WTC11 (cell line): ENCODE results near the gene ZNF57. TPM values are rescaled to one million over a fixed set of nuclear protein-coding genes. Genes with fewer than 3 reads are reported as not detected.

Experiments used
- ATAC-seq: fragments of 200-7000 bp; cut with Tn5 transposase; 2 replicates; pipeline ENCODE4 v1.10.0; 2021; ENCODE audit warnings: mild to moderate bottlenecking, moderate library complexity
- CTCF ChIA-PET: fragments of 300-600 bp; sonication (Branson Sonifier 250); formaldehyde crosslinking; loops from one replicate; lab custom pipeline; 2021; ENCODE audit warnings: antibody characterized with exemption; lab: Charles Lee
- POLR2A ChIA-PET: fragments of 350-600 bp; sonication (Branson Sonifier 250); formaldehyde crosslinking; loops from one replicate; lab custom pipeline; 2021; ENCODE audit warnings: antibody characterized with exemption; lab: Charles Lee
- DNase-seq: peaks from one replicate; pipeline ENCODE4 v3.0.0; 2021; ENCODE audit warnings: low spot score
- H3K27ac Mint-ChIP-seq: 2 replicates; pipeline ENCODE4 v1.8.0; 2021; ENCODE audit warnings: mixed read lengths
- H3K27me3 Mint-ChIP-seq: 2 replicates; pipeline ENCODE4 v1.8.0; 2021; ENCODE audit warnings: low read depth, mild to moderate bottlenecking, moderate library complexity, mixed read lengths
- H3K36me3 Mint-ChIP-seq: 2 replicates; pipeline ENCODE4 v1.8.0; 2021; ENCODE audit warnings: mixed read lengths
- H3K4me1 Mint-ChIP-seq: 2 replicates; pipeline ENCODE4 v1.8.0; 2022; ENCODE audit warnings: mixed read lengths
- H3K4me3 Mint-ChIP-seq: 2 replicates; pipeline ENCODE4 v1.8.0; 2021; ENCODE audit warnings: mild to moderate bottlenecking, moderate library complexity, mixed read lengths
- H3K9me3 Mint-ChIP-seq: 2 replicates; pipeline ENCODE4 v1.8.0; 2021; ENCODE audit warnings: mixed read lengths
- CREB1 ChIP-seq: sonication (generic); formaldehyde crosslinking; IDR thresholded peaks from 2 replicates; pipeline ENCODE4 v1.8.0; 2023; ENCODE audit warnings: mild to moderate bottlenecking, missing genetic modification reagents
- FOXJ3 ChIP-seq: sonication (generic); formaldehyde crosslinking; IDR thresholded peaks from 2 replicates; pipeline ENCODE4 v1.9.0; 2021; ENCODE audit warnings: missing genetic modification reagents, mild to moderate bottlenecking, borderline replicate concordance
- GABPB1 ChIP-seq: sonication (generic); formaldehyde crosslinking; IDR thresholded peaks from 2 replicates; pipeline ENCODE4 v1.8.1; 2023; ENCODE audit warnings: mild to moderate bottlenecking, missing genetic modification reagents
- MYBL2 ChIP-seq: sonication (generic); formaldehyde crosslinking; IDR thresholded peaks from 2 replicates; pipeline ENCODE4 v1.8.1; 2023; ENCODE audit warnings: mild to moderate bottlenecking, moderate library complexity, missing genetic modification reagents
- NFYB ChIP-seq: sonication (generic); formaldehyde crosslinking; conservative IDR thresholded peaks from 2 replicates; pipeline ENCODE4 v1.8.0; 2022; ENCODE audit warnings: low read depth, missing genetic modification reagents
- NR2C2 ChIP-seq: sonication (generic); formaldehyde crosslinking; IDR thresholded peaks from 2 replicates; pipeline ENCODE4 v1.8.0; 2022; ENCODE audit warnings: mild to moderate bottlenecking, missing genetic modification reagents
- NR3C1 ChIP-seq: sonication (generic); formaldehyde crosslinking; conservative IDR thresholded peaks from 2 replicates; pipeline ENCODE4 v1.8.1; 2023; ENCODE audit warnings: low read depth, mild to moderate bottlenecking, missing genetic modification reagents
- RORB ChIP-seq: fragments of 250-450 bp; sonication (Bioruptor Pico); IDR thresholded peaks from 2 replicates; pipeline ENCODE4 v1.9.0; 2021; ENCODE audit warnings: mild to moderate bottlenecking
- SMAD3 ChIP-seq: sonication (generic); formaldehyde crosslinking; IDR thresholded peaks from 2 replicates; pipeline ENCODE4 v1.8.0; 2022; ENCODE audit warnings: missing genetic modification reagents, mild to moderate bottlenecking, borderline replicate concordance
- SMAD4 ChIP-seq: sonication (generic); formaldehyde crosslinking; IDR thresholded peaks from 2 replicates; pipeline ENCODE4 v1.8.0; 2022; ENCODE audit warnings: mild to moderate bottlenecking, missing genetic modification reagents
- TEAD1 ChIP-seq: sonication (generic); formaldehyde crosslinking; IDR thresholded peaks from 2 replicates; pipeline ENCODE4 v1.8.0; 2022; ENCODE audit warnings: mild to moderate bottlenecking, missing genetic modification reagents
- ZNF263 ChIP-seq: sonication (generic); formaldehyde crosslinking; IDR thresholded peaks from 2 replicates; pipeline ENCODE4 v1.8.1; 2022; ENCODE audit warnings: low read depth, mild to moderate bottlenecking, moderate library complexity, missing genetic modification reagents
- ZNF396 ChIP-seq: fragments of 250-450 bp; sonication (Bioruptor Pico); IDR thresholded peaks from 2 replicates; pipeline ENCODE4 v1.8.0; 2021; ENCODE audit warnings: mild to moderate bottlenecking, moderate library complexity, borderline replicate concordance
- ZNF423 ChIP-seq: fragments of 250-450 bp; sonication (Bioruptor Pico); IDR thresholded peaks from 2 replicates; pipeline ENCODE4 v2.1.2; 2022; ENCODE audit warnings: mild to moderate bottlenecking, moderate library complexity
- total RNA-seq: library from RNA; stranded (reverse); gene quantifications from 3 replicates; pipeline ENCODE4 v1.2.3, GENCODE V29; 2021
- TF ChIP-seq, protein P1 (sequence below): sonication (generic); formaldehyde crosslinking; IDR thresholded peaks from 2 replicates; pipeline ENCODE4 v1.8.1; 2023; ENCODE audit warnings: mild to moderate bottlenecking, missing genetic modification reagents, moderate library complexity
- TF ChIP-seq, protein P2 (sequence below): sonication (generic); formaldehyde crosslinking; IDR thresholded peaks from 2 replicates; pipeline ENCODE4 v1.8.1; 2023; ENCODE audit warnings: mild to moderate bottlenecking, missing genetic modification reagents
- TF ChIP-seq, protein P3 (sequence below): sonication (generic); formaldehyde crosslinking; IDR thresholded peaks from 2 replicates; pipeline ENCODE4 v1.8.1; 2023; ENCODE audit warnings: mild to moderate bottlenecking, missing genetic modification reagents
- TF ChIP-seq, protein P4 (sequence below): fragments of 250-450 bp; sonication (Bioruptor Pico); IDR thresholded peaks from 2 replicates; pipeline ENCODE4 v2.1.2; 2022; ENCODE audit warnings: mild to moderate bottlenecking, moderate library complexity
- TF ChIP-seq, protein P5 (sequence below): fragments of 250-450 bp; sonication (Bioruptor Pico); IDR thresholded peaks from 2 replicates; pipeline ENCODE4 v1.8.0; 2021; ENCODE audit warnings: mild to moderate bottlenecking
- TF ChIP-seq, protein P6 (sequence below): sonication (generic); formaldehyde crosslinking; IDR thresholded peaks from 2 replicates; pipeline ENCODE4 v1.8.1; 2022; ENCODE audit warnings: low read depth, missing genetic modification reagents, borderline replicate concordance
- TF ChIP-seq, protein P7 (sequence below): sonication (generic); formaldehyde crosslinking; IDR thresholded peaks from 2 replicates; pipeline ENCODE4 v1.8.1; 2022; ENCODE audit warnings: mild to moderate bottlenecking, missing genetic modification reagents, moderate library complexity, borderline replicate concordance

Gene ZNF57
- total RNA-seq, 1 experiment from 2014 or later, result 8.9 TPM

DNA sequence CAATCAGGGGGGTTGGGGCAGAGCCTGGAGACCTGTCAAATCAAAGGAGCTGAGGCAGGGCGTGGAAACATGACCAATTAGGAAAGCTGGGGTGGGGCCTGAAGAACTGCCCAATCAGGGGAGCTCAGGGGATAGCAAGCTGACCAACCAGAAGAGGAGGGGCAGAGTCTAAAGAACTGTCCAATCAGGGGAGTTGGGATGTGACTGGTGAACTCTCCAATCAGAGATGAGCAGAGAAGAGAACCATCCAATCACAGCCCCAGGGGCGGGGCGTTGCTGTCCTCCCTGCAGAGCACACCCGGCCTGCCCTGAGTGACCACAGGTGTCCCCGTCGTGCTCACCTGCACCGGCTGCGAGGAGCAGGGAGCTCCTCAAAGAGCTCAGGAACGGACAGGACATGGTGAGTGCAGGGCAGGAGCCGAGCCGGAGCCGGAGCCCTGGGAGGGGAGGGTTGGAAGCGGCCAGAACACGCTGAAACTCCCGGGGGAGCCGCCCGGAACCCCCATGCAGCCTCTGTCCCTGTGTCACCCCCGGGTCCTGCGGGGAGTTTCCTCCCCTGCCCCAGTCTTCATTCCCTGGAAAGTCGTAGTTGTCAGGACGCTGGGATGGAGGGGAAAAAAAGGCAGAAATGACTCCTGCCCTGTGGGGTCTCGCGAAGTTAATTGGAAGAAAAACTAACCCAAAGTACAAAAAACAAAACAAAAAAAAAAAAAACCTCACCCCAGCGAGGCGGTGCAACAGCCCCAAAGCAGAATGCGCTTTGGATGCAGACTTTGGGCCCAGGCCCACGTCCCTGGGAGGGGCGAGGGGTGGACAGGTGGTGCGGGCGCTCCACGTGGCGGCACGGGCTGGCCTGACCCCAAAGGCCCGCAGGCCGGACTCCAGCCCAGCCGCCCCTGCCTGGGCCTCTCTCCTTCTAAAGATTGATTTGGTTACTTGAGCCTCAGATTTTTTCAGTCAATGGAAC is 33.4 kb upstream of the ZNF57 start, which contains the start of gene ZNF556:
Gene ZNF556 (plus strand): TSS at position 311 of the 967 bp plus-strand sequence. CDS start 87 bp downstream, at position 398.
- DNase-seq (no peak), ATAC-seq (peak; percentile 30)
- no peak within 1 kb of the TSS for H3K27ac Mint-ChIP-seq
- no peaks in the 10 kb centered on the region for H3K4me1 Mint-ChIP-seq
- POLR2A ChIA-PET, result interaction anchor here (0.6 kb wide), 1 partner anchor 64 kb away, joined by 7 read pairs; no protein-coding TSS in a partner anchor
- no peak within 1 kb of the TSS for H3K4me3 Mint-ChIP-seq
- peaks cover 60% of the 10 kb centered on the region for H3K9me3 Mint-ChIP-seq
- H3K36me3 Mint-ChIP-seq, result peaks cover 34% of the 10 kb centered on the region
- TF ChIP-seq, protein P1, sequence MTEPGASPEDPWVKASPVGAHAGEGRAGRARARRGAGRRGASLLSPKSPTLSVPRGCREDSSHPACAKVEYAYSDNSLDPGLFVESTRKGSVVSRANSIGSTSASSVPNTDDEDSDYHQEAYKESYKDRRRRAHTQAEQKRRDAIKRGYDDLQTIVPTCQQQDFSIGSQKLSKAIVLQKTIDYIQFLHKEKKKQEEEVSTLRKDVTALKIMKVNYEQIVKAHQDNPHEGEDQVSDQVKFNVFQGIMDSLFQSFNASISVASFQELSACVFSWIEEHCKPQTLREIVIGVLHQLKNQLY (CRISPR knock-in tag), result no peak
- TF ChIP-seq GABPB1 (CRISPR knock-in tag) (peak; percentile 9; the same call in 1 of the 2 replicates), NFYB (peak; percentile 68)
- peaks cover 20% of the 10 kb centered on the region for H3K27me3 Mint-ChIP-seq
- CTCF ChIA-PET, result interaction anchor here (0.5 kb wide), 1 partner anchor 599 kb away, joined by 4 read pairs; no protein-coding TSS in a partner anchor

DNA sequence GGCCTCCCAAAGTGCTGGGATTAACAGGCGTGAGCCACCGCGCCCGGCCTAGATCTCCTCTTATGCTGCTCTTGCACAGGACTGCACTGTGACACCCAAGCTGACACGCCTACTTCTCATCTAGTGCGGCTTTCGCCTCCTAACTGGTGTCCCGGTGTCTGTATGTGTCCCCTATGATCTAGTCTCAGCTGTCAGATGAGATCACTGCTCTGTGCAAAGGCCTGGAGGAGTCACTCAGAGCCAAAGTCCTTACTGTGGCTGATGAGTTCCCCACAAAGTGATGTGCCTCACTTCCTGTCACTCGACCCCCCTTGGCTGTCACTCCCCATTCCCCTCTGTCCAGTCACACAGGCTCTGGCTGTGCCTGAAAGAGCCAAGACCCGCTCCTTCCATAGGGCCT is 31.1 kb upstream of the ZNF57 start:
- Mint-ChIP-seq H3K27ac (no peak overlapping the region), H3K4me3 (no peak overlapping the region), H3K9me3 (peaks cover 53% of the 10 kb centered on the region), H3K27me3 (peaks cover 18% of the 10 kb centered on the region), H3K4me1 (no peaks in the 10 kb centered on the region), H3K36me3 (peaks cover 35% of the 10 kb centered on the region)
- no peak for DNase-seq
- ChIA-PET CTCF (no interaction called here), POLR2A (no interaction called here)
- no peak for ATAC-seq
- TF ChIP-seq, protein P2, sequence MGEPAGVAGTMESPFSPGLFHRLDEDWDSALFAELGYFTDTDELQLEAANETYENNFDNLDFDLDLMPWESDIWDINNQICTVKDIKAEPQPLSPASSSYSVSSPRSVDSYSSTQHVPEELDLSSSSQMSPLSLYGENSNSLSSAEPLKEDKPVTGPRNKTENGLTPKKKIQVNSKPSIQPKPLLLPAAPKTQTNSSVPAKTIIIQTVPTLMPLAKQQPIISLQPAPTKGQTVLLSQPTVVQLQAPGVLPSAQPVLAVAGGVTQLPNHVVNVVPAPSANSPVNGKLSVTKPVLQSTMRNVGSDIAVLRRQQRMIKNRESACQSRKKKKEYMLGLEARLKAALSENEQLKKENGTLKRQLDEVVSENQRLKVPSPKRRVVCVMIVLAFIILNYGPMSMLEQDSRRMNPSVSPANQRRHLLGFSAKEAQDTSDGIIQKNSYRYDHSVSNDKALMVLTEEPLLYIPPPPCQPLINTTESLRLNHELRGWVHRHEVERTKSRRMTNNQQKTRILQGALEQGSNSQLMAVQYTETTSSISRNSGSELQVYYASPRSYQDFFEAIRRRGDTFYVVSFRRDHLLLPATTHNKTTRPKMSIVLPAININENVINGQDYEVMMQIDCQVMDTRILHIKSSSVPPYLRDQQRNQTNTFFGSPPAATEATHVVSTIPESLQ (CRISPR knock-in tag), result no peak
- TF ChIP-seq, protein P3, sequence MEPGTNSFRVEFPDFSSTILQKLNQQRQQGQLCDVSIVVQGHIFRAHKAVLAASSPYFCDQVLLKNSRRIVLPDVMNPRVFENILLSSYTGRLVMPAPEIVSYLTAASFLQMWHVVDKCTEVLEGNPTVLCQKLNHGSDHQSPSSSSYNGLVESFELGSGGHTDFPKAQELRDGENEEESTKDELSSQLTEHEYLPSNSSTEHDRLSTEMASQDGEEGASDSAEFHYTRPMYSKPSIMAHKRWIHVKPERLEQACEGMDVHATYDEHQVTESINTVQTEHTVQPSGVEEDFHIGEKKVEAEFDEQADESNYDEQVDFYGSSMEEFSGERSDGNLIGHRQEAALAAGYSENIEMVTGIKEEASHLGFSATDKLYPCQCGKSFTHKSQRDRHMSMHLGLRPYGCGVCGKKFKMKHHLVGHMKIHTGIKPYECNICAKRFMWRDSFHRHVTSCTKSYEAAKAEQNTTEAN (CRISPR knock-in tag), result no peak
- TF ChIP-seq TEAD1 (no peak), NR3C1 (CRISPR knock-in tag) (no peak), FOXJ3 (CRISPR knock-in tag) (no peak), SMAD3 (CRISPR knock-in tag) (no peak), NR2C2 (CRISPR knock-in tag) (no peak), ZNF396 (CRISPR knock-in tag) (no peak), MYBL2 (CRISPR knock-in tag) (no peak), SMAD4 (no peak), RORB (CRISPR knock-in tag) (no peak), GABPB1 (CRISPR knock-in tag) (no peak), ZNF263 (CRISPR knock-in tag) (no peak), ZNF423 (no peak), CREB1 (no peak)
- TF ChIP-seq, protein P4, sequence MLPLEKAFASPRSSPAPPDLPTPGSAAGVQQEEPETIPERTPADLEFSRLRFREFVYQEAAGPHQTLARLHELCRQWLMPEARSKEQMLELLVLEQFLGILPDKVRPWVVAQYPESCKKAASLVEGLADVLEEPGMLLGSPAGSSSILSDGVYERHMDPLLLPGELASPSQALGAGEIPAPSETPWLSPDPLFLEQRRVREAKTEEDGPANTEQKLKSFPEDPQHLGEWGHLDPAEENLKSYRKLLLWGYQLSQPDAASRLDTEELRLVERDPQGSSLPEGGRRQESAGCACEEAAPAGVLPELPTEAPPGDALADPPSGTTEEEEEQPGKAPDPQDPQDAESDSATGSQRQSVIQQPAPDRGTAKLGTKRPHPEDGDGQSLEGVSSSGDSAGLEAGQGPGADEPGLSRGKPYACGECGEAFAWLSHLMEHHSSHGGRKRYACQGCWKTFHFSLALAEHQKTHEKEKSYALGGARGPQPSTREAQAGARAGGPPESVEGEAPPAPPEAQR, result no peak
- TF ChIP-seq, protein P5, sequence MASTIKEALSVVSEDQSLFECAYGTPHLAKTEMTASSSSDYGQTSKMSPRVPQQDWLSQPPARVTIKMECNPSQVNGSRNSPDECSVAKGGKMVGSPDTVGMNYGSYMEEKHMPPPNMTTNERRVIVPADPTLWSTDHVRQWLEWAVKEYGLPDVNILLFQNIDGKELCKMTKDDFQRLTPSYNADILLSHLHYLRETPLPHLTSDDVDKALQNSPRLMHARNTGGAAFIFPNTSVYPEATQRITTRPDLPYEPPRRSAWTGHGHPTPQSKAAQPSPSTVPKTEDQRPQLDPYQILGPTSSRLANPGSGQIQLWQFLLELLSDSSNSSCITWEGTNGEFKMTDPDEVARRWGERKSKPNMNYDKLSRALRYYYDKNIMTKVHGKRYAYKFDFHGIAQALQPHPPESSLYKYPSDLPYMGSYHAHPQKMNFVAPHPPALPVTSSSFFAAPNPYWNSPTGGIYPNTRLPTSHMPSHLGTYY (CRISPR knock-in tag), result no peak
- TF ChIP-seq, protein P6, sequence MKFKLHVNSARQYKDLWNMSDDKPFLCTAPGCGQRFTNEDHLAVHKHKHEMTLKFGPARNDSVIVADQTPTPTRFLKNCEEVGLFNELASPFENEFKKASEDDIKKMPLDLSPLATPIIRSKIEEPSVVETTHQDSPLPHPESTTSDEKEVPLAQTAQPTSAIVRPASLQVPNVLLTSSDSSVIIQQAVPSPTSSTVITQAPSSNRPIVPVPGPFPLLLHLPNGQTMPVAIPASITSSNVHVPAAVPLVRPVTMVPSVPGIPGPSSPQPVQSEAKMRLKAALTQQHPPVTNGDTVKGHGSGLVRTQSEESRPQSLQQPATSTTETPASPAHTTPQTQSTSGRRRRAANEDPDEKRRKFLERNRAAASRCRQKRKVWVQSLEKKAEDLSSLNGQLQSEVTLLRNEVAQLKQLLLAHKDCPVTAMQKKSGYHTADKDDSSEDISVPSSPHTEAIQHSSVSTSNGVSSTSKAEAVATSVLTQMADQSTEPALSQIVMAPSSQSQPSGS (CRISPR knock-in tag), result no peak
- TF ChIP-seq, protein P7, sequence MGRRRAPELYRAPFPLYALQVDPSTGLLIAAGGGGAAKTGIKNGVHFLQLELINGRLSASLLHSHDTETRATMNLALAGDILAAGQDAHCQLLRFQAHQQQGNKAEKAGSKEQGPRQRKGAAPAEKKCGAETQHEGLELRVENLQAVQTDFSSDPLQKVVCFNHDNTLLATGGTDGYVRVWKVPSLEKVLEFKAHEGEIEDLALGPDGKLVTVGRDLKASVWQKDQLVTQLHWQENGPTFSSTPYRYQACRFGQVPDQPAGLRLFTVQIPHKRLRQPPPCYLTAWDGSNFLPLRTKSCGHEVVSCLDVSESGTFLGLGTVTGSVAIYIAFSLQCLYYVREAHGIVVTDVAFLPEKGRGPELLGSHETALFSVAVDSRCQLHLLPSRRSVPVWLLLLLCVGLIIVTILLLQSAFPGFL, result no peak
